Measurements from ENCODE around the gene TRAPPC12.

DNA sequence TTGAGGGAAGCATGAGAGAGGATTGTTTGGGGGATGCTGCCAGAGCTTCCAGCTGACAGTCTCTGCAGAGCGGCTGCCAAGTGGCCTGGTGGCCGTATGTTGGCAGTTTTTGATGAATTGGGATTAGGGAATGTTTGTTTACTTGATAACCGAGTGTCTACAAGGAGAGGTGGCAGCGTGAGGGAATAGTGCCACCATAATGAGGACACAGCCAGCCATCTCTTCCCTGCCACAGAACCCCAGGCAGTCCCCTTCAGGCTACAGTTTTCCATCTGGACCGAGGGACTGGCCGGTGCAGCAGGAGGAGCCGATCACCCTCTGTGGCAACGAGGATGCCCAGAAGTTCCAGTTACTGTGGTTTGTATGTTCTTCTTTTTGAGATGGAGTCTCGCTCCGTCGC, 55.2 kb downstream of the TRAPPC12 start:
- TF ChIP-seq, protein P1, sequence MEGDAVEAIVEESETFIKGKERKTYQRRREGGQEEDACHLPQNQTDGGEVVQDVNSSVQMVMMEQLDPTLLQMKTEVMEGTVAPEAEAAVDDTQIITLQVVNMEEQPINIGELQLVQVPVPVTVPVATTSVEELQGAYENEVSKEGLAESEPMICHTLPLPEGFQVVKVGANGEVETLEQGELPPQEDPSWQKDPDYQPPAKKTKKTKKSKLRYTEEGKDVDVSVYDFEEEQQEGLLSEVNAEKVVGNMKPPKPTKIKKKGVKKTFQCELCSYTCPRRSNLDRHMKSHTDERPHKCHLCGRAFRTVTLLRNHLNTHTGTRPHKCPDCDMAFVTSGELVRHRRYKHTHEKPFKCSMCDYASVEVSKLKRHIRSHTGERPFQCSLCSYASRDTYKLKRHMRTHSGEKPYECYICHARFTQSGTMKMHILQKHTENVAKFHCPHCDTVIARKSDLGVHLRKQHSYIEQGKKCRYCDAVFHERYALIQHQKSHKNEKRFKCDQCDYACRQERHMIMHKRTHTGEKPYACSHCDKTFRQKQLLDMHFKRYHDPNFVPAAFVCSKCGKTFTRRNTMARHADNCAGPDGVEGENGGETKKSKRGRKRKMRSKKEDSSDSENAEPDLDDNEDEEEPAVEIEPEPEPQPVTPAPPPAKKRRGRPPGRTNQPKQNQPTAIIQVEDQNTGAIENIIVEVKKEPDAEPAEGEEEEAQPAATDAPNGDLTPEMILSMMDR (IDR thresholded peaks at IDR 0.05): no peak
- TF ChIP-seq POLR2A (IDR thresholded peaks at IDR 0.05) (no peak), POLR2AphosphoS5 (IDR thresholded peaks at IDR 0.05) (no peak), EP300 (IDR thresholded peaks at IDR 0.05) (no peak)

Measured in gastroesophageal sphincter (tissue), 3 donors.